Measurements from ENCODE around the gene THOC3.
"Not testable (repeated sequence)": the region's sequence is repeated elsewhere in the genome, so short reads cannot be mapped to it uniquely, and the experiment has no call there.

GRCh38 chr5:175967471-175968372 lies at the start of gene THOC3:
- TF ChIP-seq EP300, CTCF, POLR2A (IDR thresholded peaks at IDR 0.05): not testable (repeated sequence)
